DOHH2 (cell line): ENCODE data around the gene MACF1.

ENCODE experiments used
- H3F3A ChIP-seq: fragments of 200-600 bp; sonication (generic), shearing (Covaris generic); 2 replicates; pipeline ENCODE4 v1.6.0; 2016; ENCODE audit warnings: antibody characterized with exemption, mild to moderate bottlenecking; ENCODE audit not compliant: control insufficient read depth, insufficient read depth
- H3K27ac ChIP-seq: fragments of 200-600 bp; sonication (generic); 2 replicates; pipeline ENCODE4 v1.5.1; 2014; ENCODE audit warnings: low read depth, mild to moderate bottlenecking, low read length, moderate library complexity
- H3K27me3 ChIP-seq: fragments of 200-600 bp; sonication (generic); 2 replicates; pipeline ENCODE4 v1.6.1; 2014; ENCODE audit warnings: mild to moderate bottlenecking, low read length, mixed read lengths; ENCODE audit not compliant: control insufficient read depth
- H3K36me3 ChIP-seq: fragments of 200-600 bp; sonication (generic); 2 replicates; pipeline ENCODE4 v1.6.1; 2014; ENCODE audit warnings: mild to moderate bottlenecking, low read length, moderate library complexity, mixed read lengths; ENCODE audit not compliant: control insufficient read depth
- H3K4me1 ChIP-seq: fragments of 200-600 bp; sonication (generic); 2 replicates; pipeline ENCODE4 v1.6.1; 2014; ENCODE audit warnings: mild to moderate bottlenecking, low read length, mixed read lengths; ENCODE audit not compliant: control insufficient read depth
- H3K4me2 ChIP-seq: fragments of 200-600 bp; sonication (generic); 2 replicates; pipeline ENCODE4 v1.6.0; 2014; ENCODE audit warnings: mild to moderate bottlenecking, low read length, moderate library complexity
- H3K4me3 ChIP-seq: fragments of 200-600 bp; sonication (generic); 2 replicates; pipeline ENCODE4 v1.5.1; 2014; ENCODE audit warnings: mild to moderate bottlenecking, low read length, mixed read lengths
- H3K79me2 ChIP-seq: fragments of 200-600 bp; sonication (generic); 2 replicates; pipeline ENCODE4 v1.6.1; 2014; ENCODE audit warnings: mild to moderate bottlenecking, low read length, mixed read lengths; ENCODE audit not compliant: control insufficient read depth
- H3K9me2 ChIP-seq: fragments of 200-600 bp; sonication (generic); replicated peaks from 2 replicates; pipeline ENCODE4 v1.6.1; 2014; ENCODE audit warnings: mild to moderate bottlenecking, low read length, mixed read lengths; ENCODE audit not compliant: control insufficient read depth
- H3K9me3 ChIP-seq: fragments of 200-600 bp; sonication (generic); 2 replicates; pipeline ENCODE4 v1.6.1; 2014; ENCODE audit warnings: antibody characterized with exemption, low read length, mixed read lengths; ENCODE audit not compliant: control insufficient read depth, insufficient read depth
- H4K20me1 ChIP-seq: fragments of 200-600 bp; sonication (generic); 2 replicates; pipeline ENCODE4 v1.6.0; 2014; ENCODE audit warnings: low read depth, mild to moderate bottlenecking, antibody characterized with exemption, low read length, moderate library complexity; ENCODE audit not compliant: control insufficient read depth, insufficient read depth
- EZH2phosphoT487 ChIP-seq: fragments of 200-600 bp; sonication (generic); IDR thresholded peaks from 2 replicates; pipeline ENCODE4 v1.6.1; 2017; ENCODE audit warnings: borderline replicate concordance, mild to moderate bottlenecking, antibody characterized with exemption, low read length, moderate library complexity, mixed read lengths
- TF ChIP-seq, protein P1 (sequence below): fragments of 200-600 bp; sonication (generic); IDR thresholded peaks from one replicate; pipeline ENCODE4 v1.5.1; 2014; ENCODE audit warnings: antibody characterized with exemption, mild to moderate bottlenecking, low read depth, low read length; ENCODE audit not compliant: poor library complexity, severe bottlenecking

Gene MACF1

DNA sequence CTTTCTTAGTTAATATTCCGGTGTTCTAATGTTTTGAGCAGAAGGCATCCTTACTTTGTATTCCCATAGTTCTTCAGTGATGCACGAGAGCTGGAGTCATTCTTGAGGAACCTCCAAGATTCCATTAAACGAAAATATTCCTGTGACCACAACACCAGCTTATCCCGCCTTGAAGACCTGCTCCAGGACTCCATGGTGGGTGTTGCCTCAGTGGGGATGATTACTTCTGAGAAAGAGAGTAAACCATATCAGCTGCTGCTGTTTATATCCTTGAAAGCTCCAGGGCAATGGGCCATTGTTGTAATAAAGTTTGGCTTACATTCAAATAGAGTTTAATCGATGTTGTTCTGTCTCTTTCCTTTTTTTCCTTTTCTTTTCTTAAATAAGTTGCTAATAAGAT is 93.1 kb downstream of the MACF1 start:
- Histone ChIP-seq H3K79me2 (no peaks in the 10 kb centered on the region), H3K4me3 (no peak overlapping the region), H3K9me3 (no peaks in the 10 kb centered on the region), H3K27me3 (no peaks in the 10 kb centered on the region), H3K9me2 (no peaks in the 10 kb centered on the region), H4K20me1 (no peaks in the 10 kb centered on the region), H3K27ac (no peak overlapping the region), H3K4me2 (no peak overlapping the region), H3K4me1 (no peaks in the 10 kb centered on the region), H3F3A (no peaks in the 10 kb centered on the region), H3K36me3 (peaks cover 39% of the 10 kb centered on the region)
- TF ChIP-seq EZH2phosphoT487: no peak
- TF ChIP-seq, protein P1, sequence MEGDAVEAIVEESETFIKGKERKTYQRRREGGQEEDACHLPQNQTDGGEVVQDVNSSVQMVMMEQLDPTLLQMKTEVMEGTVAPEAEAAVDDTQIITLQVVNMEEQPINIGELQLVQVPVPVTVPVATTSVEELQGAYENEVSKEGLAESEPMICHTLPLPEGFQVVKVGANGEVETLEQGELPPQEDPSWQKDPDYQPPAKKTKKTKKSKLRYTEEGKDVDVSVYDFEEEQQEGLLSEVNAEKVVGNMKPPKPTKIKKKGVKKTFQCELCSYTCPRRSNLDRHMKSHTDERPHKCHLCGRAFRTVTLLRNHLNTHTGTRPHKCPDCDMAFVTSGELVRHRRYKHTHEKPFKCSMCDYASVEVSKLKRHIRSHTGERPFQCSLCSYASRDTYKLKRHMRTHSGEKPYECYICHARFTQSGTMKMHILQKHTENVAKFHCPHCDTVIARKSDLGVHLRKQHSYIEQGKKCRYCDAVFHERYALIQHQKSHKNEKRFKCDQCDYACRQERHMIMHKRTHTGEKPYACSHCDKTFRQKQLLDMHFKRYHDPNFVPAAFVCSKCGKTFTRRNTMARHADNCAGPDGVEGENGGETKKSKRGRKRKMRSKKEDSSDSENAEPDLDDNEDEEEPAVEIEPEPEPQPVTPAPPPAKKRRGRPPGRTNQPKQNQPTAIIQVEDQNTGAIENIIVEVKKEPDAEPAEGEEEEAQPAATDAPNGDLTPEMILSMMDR: no peak

DNA sequence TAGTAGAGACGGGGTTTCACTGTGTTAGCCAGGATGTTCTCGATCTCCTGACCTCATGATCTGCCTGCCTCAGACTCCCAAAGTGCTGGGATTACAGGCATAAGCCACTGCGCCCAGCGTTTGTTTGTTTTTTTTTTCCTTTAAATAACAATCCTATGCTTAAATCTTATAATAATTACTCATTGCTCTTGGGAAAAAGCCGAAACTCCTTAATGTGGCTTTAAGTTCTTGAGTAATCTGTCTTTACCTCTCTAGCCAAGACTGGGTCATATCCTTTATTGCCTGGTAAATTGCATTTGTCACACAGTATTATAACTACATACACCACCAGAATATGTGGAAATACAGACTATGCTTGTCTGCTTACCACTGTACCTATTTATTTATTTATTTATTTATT is 97.1 kb downstream of the MACF1 start:
- no peaks in the 10 kb centered on the region for H3K27me3 ChIP-seq
- no peak overlapping the region for H3K27ac ChIP-seq
- no peak overlapping the region for H3K4me3 ChIP-seq
- no peaks in the 10 kb centered on the region for H3K79me2 ChIP-seq
- H3K9me3 ChIP-seq: no peaks in the 10 kb centered on the region
- no peaks in the 10 kb centered on the region for H3F3A ChIP-seq
- TF ChIP-seq, protein P1: no peak
- H3K4me2 ChIP-seq: no peak overlapping the region
- H3K4me1 ChIP-seq: peaks cover 7% of the 10 kb centered on the region
- no peaks in the 10 kb centered on the region for H3K9me2 ChIP-seq
- peaks cover 19% of the 10 kb centered on the region for H3K36me3 ChIP-seq
- peaks cover 3% of the 10 kb centered on the region; the same call in 1 of the 2 replicates for H4K20me1 ChIP-seq

DNA sequence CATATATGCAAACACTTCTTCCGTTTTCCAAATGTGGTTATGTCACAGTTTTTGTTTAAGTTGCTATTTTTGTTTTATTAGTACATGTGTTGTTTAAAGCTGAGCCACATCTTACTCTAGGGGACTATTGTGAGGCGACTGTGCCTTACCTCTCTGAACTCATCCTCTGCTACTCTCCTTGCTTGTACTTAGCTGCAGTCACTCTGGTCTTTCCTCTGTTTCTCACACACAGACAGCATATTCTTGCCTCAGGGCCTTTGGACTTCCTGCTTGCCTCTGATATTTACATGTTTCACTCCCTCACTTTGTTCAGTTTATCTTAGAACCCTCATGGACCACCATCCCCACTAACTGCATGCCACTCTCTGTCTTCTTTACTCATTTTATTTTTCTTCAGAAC is 101.1 kb downstream of the MACF1 start:
- Histone ChIP-seq H3K4me1 (peaks cover 7% of the 10 kb centered on the region), H3K9me2 (no peaks in the 10 kb centered on the region), H3K27ac (no peak overlapping the region), H3K36me3 (peaks cover 21% of the 10 kb centered on the region), H3K9me3 (no peaks in the 10 kb centered on the region), H3K4me2 (no peak overlapping the region), H4K20me1 (peaks cover 3% of the 10 kb centered on the region; the same call in 1 of the 2 replicates), H3K79me2 (no peaks in the 10 kb centered on the region), H3K4me3 (no peak overlapping the region), H3F3A (no peaks in the 10 kb centered on the region), H3K27me3 (no peaks in the 10 kb centered on the region)
- TF ChIP-seq, protein P1: no peak
- no peak for TF ChIP-seq EZH2phosphoT487

DNA sequence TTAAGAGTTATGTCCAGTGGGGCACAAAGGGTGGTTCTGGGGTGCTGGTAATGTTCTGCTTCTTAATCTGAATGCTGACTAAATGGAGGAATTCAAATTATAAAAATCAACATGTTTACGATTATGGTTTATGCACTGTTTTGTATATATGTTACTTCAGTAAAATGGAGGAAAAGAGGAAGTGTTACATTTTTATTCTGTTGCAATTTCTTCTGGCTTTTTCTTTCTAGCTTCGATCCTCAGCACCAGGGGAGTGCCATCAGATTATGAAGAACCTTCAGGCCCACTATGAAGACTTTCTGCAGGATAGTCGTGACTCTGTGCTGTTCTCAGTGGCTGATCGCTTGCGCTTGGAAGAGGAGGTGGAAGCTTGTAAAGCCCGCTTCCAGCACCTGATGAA is 105.5 kb downstream of the MACF1 start:
- Histone ChIP-seq H4K20me1 (no peaks in the 10 kb centered on the region), H3K27me3 (no peaks in the 10 kb centered on the region), H3K4me3 (no peak overlapping the region), H3K4me1 (peaks cover 7% of the 10 kb centered on the region), H3K27ac (no peak overlapping the region), H3K4me2 (no peak overlapping the region), H3K79me2 (no peaks in the 10 kb centered on the region), H3K9me2 (no peaks in the 10 kb centered on the region), H3K36me3 (peaks cover 28% of the 10 kb centered on the region), H3K9me3 (no peaks in the 10 kb centered on the region), H3F3A (no peaks in the 10 kb centered on the region)
- TF ChIP-seq EZH2phosphoT487: no peak
- TF ChIP-seq, protein P1: no peak
